CD8-positive, alpha-beta memory T cell (primary cell): Measurements from ENCODE around the gene NSG1. TPM values are rescaled to one million over a fixed set of nuclear protein-coding genes. Genes with fewer than 3 reads are reported as not detected.

Experiments
- CTCF ChIA-PET: fragments of 350-600 bp; sonication (Branson Sonifier 250); formaldehyde crosslinking; loops from one replicate; lab custom pipeline; 2021; ENCODE audit warnings: antibody characterized with exemption; lab: Charles Lee
- POLR2A ChIA-PET: fragments of 350-600 bp; sonication (Branson Sonifier 250); formaldehyde crosslinking; loops from one replicate; lab custom pipeline; 2021; ENCODE audit warnings: antibody characterized with exemption; lab: Charles Lee
- DNase-seq, 5 donors: peaks; one replicate each; pipeline versions ENCODE4 v3.0.0 to v3.0.0-alpha.2; 2020 to 2022; ENCODE audit warnings: mixed read lengths in 1 of 5
- H3K27ac ChIP-seq: one replicate; pipeline ENCODE4 v1.7.0; 2013; ENCODE audit warnings: low read depth, mild to moderate bottlenecking, low read length, moderate library complexity
- H3K27me3 ChIP-seq: 2 replicates; pipeline ENCODE4 v1.7.0; 2013; ENCODE audit warnings: low read length, mild to moderate bottlenecking; ENCODE audit not compliant: insufficient read depth, poor library complexity, severe bottlenecking
- H3K36me3 ChIP-seq: 2 replicates; pipeline ENCODE4 v1.7.0; 2013; ENCODE audit warnings: mild to moderate bottlenecking, low read length, moderate library complexity; ENCODE audit not compliant: insufficient read depth
- H3K4me1 ChIP-seq: 2 replicates; pipeline ENCODE4 v1.7.0; 2013; ENCODE audit warnings: mild to moderate bottlenecking, low read length, moderate library complexity; ENCODE audit not compliant: insufficient read depth
- H3K4me3 ChIP-seq: 2 replicates; pipeline ENCODE4 v1.7.0; 2013; ENCODE audit warnings: mild to moderate bottlenecking, low read length
- H3K9me3 ChIP-seq: 2 replicates; pipeline ENCODE4 v1.7.0; 2013; ENCODE audit warnings: mild to moderate bottlenecking, low read length
- H3K27ac Mint-ChIP-seq, 8 donors: one replicate each; pipeline ENCODE4 v1.8.0; 2020 to 2021; ENCODE audit warnings: mixed read lengths in 8 of 8, mild to moderate bottlenecking in 6 of 8, inconsistent platforms in 3 of 8, moderate library complexity in 3 of 8
- H3K27me3 Mint-ChIP-seq, 2 donors: one replicate each; pipeline ENCODE4 v1.8.0; 2020 to 2021; ENCODE audit warnings: mixed read lengths in 2 of 2, mild to moderate bottlenecking in 1 of 2, moderate library complexity in 1 of 2
- H3K36me3 Mint-ChIP-seq, 3 donors: one replicate each; pipeline ENCODE4 v1.8.0; 2020 to 2021; ENCODE audit warnings: mixed read lengths in 3 of 3, inconsistent platforms in 1 of 3, mild to moderate bottlenecking in 1 of 3
- H3K4me1 Mint-ChIP-seq, 3 donors: one replicate each; pipeline ENCODE4 v1.8.0; 2020 to 2021; ENCODE audit warnings: mixed read lengths in 3 of 3, inconsistent platforms in 1 of 3, mild to moderate bottlenecking in 1 of 3
- H3K4me3 Mint-ChIP-seq, 7 donors: one replicate each; pipeline ENCODE4 v1.8.0; 2020 to 2021; ENCODE audit warnings: mixed read lengths in 7 of 7, mild to moderate bottlenecking in 6 of 7, moderate library complexity in 4 of 7, inconsistent platforms in 2 of 7
- H3K9me3 Mint-ChIP-seq, 5 donors: one replicate each; pipeline ENCODE4 v1.8.0; 2020 to 2022; ENCODE audit warnings: mixed read lengths in 5 of 5, mild to moderate bottlenecking in 3 of 5, moderate library complexity in 2 of 5, inconsistent platforms in 1 of 5
- polyA plus RNA-seq: library from polyadenylated mRNA; unstranded; fragments of 300-500 nt; fragmentation: Illumina TruSeq; gene quantifications from one replicate; pipeline ENCODE4 v1.2.3, GENCODE V29; 2021
- total RNA-seq, 2 experiments: library from RNA; stranded (reverse); gene quantifications; one replicate each; pipeline ENCODE4 v1.2.3, GENCODE V29; 2021

Gene NSG1
- total and polyA plus RNA-seq, 3 experiments from 2014 or later: 15.1 to 49.8 (median 16.3) TPM

DNA sequence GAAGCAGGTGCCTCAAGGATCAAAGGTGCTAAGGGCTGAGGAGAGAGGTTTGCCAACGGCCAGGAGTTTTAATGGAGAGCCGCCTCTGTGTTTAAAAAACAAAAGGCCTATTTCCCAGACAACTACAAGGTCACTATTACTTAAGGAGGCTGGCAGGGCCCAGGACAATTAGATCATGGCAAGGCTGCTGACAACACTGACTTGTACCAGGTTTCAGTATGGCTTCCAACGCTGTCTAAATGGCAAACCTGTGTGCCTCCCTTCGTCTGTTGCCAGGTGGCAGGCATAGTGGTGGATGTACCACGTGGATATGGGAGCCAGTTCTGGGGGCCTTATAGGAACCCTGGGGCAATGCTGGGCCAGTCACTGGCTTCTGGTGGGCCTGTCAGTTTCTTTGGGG is 41.0 kb downstream of the NSG1 start:
- Mint-ChIP-seq H3K36me3 (peaks cover 0 to 52% (median 1%) of the 10 kb centered on the region in 3 donors), H3K27me3 (no peaks in the 10 kb centered on the region), H3K27ac (peak overlapping the region in 2 of 8 donors; percentile 17 to 48), H3K4me3 (no peak overlapping the region), H3K9me3 (no peaks in the 10 kb centered on the region), H3K4me1 (peaks cover 6 to 8% (median 7%) of the 10 kb centered on the region in 3 donors)
- H3K4me3 ChIP-seq: no peak overlapping the region
- H3K36me3 ChIP-seq: no peaks in the 10 kb centered on the region
- POLR2A ChIA-PET: no interaction called here
- H3K9me3 ChIP-seq: no peaks in the 10 kb centered on the region
- no peaks in the 10 kb centered on the region for H3K4me1 ChIP-seq
- no peak overlapping the region for H3K27ac ChIP-seq
- no peak for DNase-seq
- no peaks in the 10 kb centered on the region for H3K27me3 ChIP-seq
- CTCF ChIA-PET: no interaction called here

DNA sequence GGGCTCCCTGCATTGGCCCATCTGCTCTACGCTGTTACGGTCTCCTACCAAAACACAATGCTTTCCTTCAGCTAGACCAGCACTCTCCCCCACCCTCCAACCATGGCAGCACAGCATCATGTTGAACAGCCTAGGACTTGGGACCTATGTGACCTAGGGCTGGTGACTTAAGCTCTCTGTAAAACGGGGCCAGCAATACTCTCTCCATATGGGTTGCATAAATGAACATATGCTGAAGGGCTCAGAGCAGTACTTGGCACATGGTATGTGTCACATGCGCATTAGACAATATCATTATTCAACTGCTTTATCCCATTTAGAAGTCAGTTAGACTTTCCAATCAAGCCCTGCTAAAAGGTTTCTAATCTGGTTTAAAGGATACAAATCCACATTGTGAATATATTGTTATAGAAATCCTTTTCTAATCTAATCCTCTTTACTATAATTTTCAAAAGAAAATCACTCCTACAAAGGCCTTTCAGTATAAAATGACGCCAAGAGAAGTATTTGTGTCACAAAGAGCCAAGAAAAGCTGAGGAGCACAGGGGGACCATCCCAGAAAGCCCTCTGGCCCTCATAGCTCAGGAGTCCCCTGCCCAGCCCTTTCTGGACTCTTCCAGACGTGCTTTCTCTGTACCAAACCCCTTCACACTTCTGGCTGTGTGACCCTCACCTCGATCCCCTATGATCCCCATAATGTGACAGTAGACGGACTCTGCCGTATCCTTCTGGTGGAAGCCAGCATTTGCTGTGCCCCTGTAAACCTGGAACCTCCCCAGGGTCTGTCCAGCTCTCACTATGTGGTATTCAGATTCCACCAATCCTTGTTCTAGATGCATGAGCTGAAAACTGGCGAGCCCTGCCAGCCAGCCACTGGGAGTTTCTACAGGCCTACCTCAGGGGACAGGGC is 42.3 kb downstream of the NSG1 start:
- H3K27me3 Mint-ChIP-seq: no peaks in the 10 kb centered on the region
- POLR2A ChIA-PET: no interaction called here
- Histone ChIP-seq H3K4me3 (no peak overlapping the region), H3K36me3 (no peaks in the 10 kb centered on the region), H3K4me1 (no peaks in the 10 kb centered on the region), H3K27ac (no peak overlapping the region), H3K27me3 (no peaks in the 10 kb centered on the region), H3K9me3 (no peaks in the 10 kb centered on the region)
- CTCF ChIA-PET: interaction anchor here (0.7 to 3.4 kb wide), 4 partner anchors 11 to 174 kb away, joined by 3 to 25 read pairs (median 8); no protein-coding TSS in a partner anchor
- H3K4me3 Mint-ChIP-seq: no peak overlapping the region
- peaks cover 6 to 8% (median 7%) of the 10 kb centered on the region in 3 donors for H3K4me1 Mint-ChIP-seq
- H3K36me3 Mint-ChIP-seq: peaks cover 0 to 52% (median 3%) of the 10 kb centered on the region in 3 donors
- H3K27ac Mint-ChIP-seq: no peak overlapping the region
- no peaks in the 10 kb centered on the region for H3K9me3 Mint-ChIP-seq
- no peak for DNase-seq

DNA sequence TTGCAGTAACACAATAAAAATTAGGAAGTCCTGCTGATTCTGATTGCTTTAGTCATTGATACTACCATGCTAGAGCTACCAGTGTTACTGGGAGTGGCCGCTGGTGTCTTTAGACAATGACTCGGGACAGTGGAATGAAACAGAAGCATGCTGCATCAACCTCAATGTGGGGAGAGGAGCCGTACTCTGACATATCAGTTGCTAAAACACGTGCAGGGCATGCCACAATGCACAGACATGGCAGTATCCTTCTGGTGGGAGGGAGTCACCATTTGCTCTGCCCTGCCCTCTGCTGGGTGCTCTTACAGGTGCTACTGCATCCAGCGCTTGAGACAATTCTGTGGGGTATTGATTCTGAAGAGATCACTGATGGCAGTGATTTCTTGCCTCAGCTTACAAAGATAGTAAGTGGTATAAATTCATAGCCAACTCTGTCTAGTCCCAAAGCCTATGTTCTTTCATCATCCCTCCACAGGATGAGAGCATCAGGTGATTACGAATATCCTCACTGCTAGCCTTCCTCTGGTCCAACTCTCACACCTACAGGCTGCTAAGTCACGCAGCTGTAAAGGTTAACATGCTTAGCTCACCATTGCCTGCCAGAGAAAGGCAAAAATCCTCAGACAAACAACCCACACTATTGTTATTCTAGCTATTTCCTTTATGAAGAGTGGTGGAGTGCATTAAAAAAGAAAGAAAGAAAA is 43.7 kb downstream of the NSG1 start:
- ChIA-PET CTCF (interaction anchor here (0.9 to 3.4 kb wide), 12 partner anchors 9 to 183 kb away, joined by 3 to 25 read pairs (median 5); partner anchors contain the start of gene TMEM128), POLR2A (interaction anchor here (0.8 kb wide), 1 partner anchor 162 kb away, joined by 4 read pairs; no protein-coding TSS in a partner anchor)
- Mint-ChIP-seq H3K27me3 (no peaks in the 10 kb centered on the region), H3K27ac (peak overlapping the region in 3 of 8 donors; percentile 2 to 54 (median 25)), H3K36me3 (peaks cover 0 to 51% (median 3%) of the 10 kb centered on the region in 3 donors), H3K4me1 (peaks cover 6 to 8% (median 7%) of the 10 kb centered on the region in 3 donors), H3K9me3 (no peaks in the 10 kb centered on the region), H3K4me3 (no peak overlapping the region)
- H3K27ac ChIP-seq: no peak overlapping the region
- H3K4me3 ChIP-seq: no peak overlapping the region
- no peaks in the 10 kb centered on the region for H3K36me3 ChIP-seq
- DNase-seq: peak; percentile 26 to 75 (median 35)
- no peaks in the 10 kb centered on the region for H3K9me3 ChIP-seq
- no peaks in the 10 kb centered on the region for H3K4me1 ChIP-seq
- H3K27me3 ChIP-seq: no peaks in the 10 kb centered on the region

DNA sequence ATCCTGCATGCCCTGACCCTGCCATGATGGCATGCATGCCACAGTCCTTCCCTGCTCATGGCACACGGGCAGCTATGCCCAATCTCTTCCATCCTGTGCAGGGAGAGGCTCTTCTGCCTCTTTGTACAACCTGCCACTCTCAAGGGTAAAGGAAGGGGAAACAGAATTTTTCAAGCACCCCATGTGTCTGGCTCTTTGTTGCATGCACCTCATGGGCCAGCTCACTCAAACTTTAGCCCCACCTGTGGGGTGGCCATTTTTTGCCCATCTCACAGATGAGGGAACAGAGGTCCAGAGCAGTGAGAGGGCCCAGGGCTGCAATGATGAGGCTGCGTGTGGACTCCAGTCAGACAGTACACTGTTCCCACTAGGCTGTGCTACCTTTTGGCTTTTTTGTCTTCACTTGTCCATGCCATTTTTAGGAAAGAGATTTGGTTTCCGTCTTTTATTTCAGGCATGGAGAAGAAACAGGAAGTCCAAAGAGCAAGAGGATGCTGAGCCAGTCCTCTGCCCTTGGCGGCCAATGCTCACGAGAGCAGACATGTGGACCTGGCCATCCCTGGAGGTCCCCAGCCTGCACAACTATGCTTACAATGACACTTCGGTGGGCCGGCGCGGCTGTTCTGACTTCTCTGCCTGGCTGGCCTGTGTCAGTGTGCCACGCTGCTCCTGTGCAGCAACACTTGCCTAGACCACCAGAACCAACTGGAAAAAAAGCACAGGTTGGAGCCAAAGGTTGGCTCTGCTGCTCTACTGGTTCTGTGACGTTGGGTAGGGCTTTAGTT is 45.6 kb downstream of the NSG1 start:
- H3K9me3 ChIP-seq: no peaks in the 10 kb centered on the region
- H3K4me3 ChIP-seq: no peak overlapping the region
- H3K27me3 ChIP-seq: no peaks in the 10 kb centered on the region
- no peaks in the 10 kb centered on the region for H3K4me1 ChIP-seq
- Mint-ChIP-seq H3K9me3 (no peaks in the 10 kb centered on the region), H3K4me3 (no peak overlapping the region), H3K27me3 (no peaks in the 10 kb centered on the region), H3K36me3 (peaks cover 0 to 54% (median 6%) of the 10 kb centered on the region in 3 donors), H3K4me1 (peaks cover 6 to 8% (median 7%) of the 10 kb centered on the region in 3 donors), H3K27ac (peak overlapping the region in 4 of 8 donors; percentile 17 to 47 (median 32))
- no peak overlapping the region for H3K27ac ChIP-seq
- no peak for DNase-seq
- peaks cover 3% of the 10 kb centered on the region for H3K36me3 ChIP-seq
- ChIA-PET CTCF (interaction anchor here (1.0 to 3.4 kb wide), 3 partner anchors 30 to 173 kb away, joined by 3 to 25 read pairs (median 3); no protein-coding TSS in a partner anchor), POLR2A (no interaction called here)

DNA sequence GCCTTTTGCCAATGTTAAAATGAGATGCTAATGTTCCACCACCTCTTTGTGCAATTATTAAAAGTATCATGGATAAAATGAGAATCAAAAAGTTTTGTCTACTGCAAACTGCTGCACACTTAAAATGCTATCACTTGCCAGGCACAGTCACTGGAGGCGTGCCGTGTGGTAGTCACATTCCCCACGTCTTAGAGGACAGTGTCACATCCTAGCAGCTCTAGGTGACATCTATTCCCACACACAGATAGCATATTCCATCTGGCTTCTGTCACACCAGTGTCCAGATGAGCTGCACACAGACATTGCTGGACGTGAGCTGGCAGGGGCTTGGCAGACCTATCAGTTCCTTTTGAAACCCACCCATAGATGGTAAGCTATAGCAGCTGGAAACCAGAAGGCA is 47.0 kb downstream of the NSG1 start:
- Mint-ChIP-seq H3K4me3 (no peak overlapping the region), H3K9me3 (no peaks in the 10 kb centered on the region), H3K4me1 (peaks cover 6 to 8% (median 7%) of the 10 kb centered on the region in 3 donors), H3K27me3 (no peaks in the 10 kb centered on the region), H3K27ac (peak overlapping the region in 1 of 8 donors; percentile 17), H3K36me3 (peaks cover 0 to 60% (median 8%) of the 10 kb centered on the region in 3 donors)
- no peaks in the 10 kb centered on the region for H3K9me3 ChIP-seq
- ChIA-PET POLR2A (no interaction called here), CTCF (interaction anchor here (0.7 to 1.1 kb wide), 2 partner anchors 46 to 174 kb away, joined by 3 read pairs; no protein-coding TSS in a partner anchor)
- peaks cover 8% of the 10 kb centered on the region for H3K36me3 ChIP-seq
- no peaks in the 10 kb centered on the region for H3K4me1 ChIP-seq
- no peak overlapping the region for H3K27ac ChIP-seq
- H3K4me3 ChIP-seq: no peak overlapping the region
- no peak for DNase-seq
- no peaks in the 10 kb centered on the region for H3K27me3 ChIP-seq

DNA sequence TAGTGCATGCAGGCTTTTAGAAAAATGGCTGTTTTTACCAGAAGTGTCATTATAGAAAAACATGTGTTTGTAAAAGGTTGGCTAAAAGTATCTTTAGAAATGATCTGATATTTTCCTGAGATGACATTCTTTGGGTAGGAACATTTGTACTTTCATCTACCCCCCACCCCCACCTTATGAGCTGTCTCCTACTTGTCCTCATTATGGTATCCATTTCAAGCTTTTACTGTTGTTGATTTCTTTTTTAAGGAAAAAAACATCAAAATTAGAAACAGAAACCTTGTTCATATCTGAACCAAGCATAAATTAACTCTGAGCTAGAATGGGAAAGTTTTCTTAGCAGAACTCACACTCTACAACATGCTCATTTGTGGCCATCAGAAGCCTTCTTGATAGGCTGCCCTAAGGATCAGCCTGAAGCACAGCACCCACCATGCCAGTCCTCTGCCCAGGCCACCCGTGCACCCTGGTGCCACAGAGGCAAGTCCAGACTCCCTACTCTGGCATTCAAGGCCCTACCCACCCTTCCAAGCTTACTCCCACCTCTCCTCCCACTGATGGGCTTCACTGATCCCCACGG is 49.4 kb downstream of the NSG1 start:
- Mint-ChIP-seq H3K4me1 (no peaks in the 10 kb centered on the region), H3K9me3 (no peaks in the 10 kb centered on the region), H3K4me3 (no peak overlapping the region), H3K36me3 (peaks cover 0 to 60% (median 8%) of the 10 kb centered on the region in 3 donors), H3K27ac (peak overlapping the region in 4 of 8 donors; percentile 34 to 75 (median 48)), H3K27me3 (no peaks in the 10 kb centered on the region)
- H3K9me3 ChIP-seq: no peaks in the 10 kb centered on the region
- H3K27ac ChIP-seq: no peak overlapping the region
- peaks cover 8% of the 10 kb centered on the region for H3K36me3 ChIP-seq
- CTCF ChIA-PET: interaction anchor here (2.5 kb wide), 1 partner anchor 177 kb away, joined by 9 read pairs; no protein-coding TSS in a partner anchor
- POLR2A ChIA-PET: no interaction called here
- DNase-seq: no peak
- no peak overlapping the region for H3K4me3 ChIP-seq
- no peaks in the 10 kb centered on the region for H3K4me1 ChIP-seq
- no peaks in the 10 kb centered on the region for H3K27me3 ChIP-seq

DNA sequence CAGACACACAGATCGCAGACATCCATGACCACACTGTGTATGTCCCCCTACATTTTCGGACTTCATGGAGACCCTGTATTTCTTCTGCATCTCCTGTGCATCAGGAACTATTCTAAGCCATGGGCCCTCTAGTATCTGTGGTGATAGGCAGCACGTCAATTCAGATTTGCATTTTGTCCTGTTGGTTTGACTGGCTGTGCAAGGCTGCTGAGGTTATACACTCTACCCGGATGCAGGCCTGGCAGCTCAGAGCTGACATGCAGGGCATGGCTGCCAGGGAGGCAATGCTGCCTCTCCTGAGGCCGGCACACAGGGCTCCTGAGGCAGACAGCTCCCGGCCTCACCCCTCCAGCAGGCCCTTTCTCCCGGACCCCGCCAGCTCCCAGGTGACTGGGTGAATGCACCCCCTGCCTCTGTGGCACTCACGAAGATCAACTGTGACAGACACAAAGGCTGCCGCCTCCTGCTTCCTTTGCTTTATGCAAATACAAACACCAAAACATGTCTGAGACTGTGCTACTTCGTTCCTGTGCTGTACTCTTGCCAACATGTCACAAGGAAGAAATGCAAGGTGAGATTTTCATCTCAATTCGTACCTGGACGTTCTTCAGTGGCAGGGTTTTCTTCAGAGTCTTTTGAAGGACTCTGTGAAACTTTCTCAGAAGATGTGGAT is 51.0 kb downstream of the NSG1 start:
- H3K27me3 Mint-ChIP-seq: no peaks in the 10 kb centered on the region
- peaks cover 0 to 59% (median 12%) of the 10 kb centered on the region in 3 donors for H3K36me3 Mint-ChIP-seq
- Histone ChIP-seq H3K4me1 (no peaks in the 10 kb centered on the region), H3K36me3 (peaks cover 8% of the 10 kb centered on the region), H3K27me3 (no peaks in the 10 kb centered on the region), H3K9me3 (no peaks in the 10 kb centered on the region), H3K4me3 (no peak overlapping the region), H3K27ac (no peak overlapping the region)
- ChIA-PET POLR2A (no interaction called here), CTCF (interaction anchor here (2.5 kb wide), 1 partner anchor 178 kb away, joined by 9 read pairs; no protein-coding TSS in a partner anchor)
- H3K27ac Mint-ChIP-seq: no peak overlapping the region
- no peak for DNase-seq
- H3K9me3 Mint-ChIP-seq: no peaks in the 10 kb centered on the region
- H3K4me3 Mint-ChIP-seq: no peak overlapping the region
- peaks cover 0 to 1% (median 0%) of the 10 kb centered on the region in 3 donors for H3K4me1 Mint-ChIP-seq
